Cardiac fibroblast (primary cell): ENCODE measurements around the gene MDH1B.
A peak's percentile ranks its signal among the peaks of the same experiment; 100 is the strongest.

Experiments
- DNase-seq, 2 donors: peaks; one replicate each; pipeline versions ENCODE4 v3.0.0 to v3.0.0-alpha.2; 2010; ENCODE audit warnings: low read depth in 2 of 2
- H3K4me3 ChIP-seq, 2 donors: replicated peaks in 1 of 2; 1 replicate in 1 of 2; 2 replicates in 1 of 2; pipeline ENCODE4 v1.5.1; 2011; ENCODE audit warnings: low read depth in 2 of 2, low read length in 2 of 2, mild to moderate bottlenecking in 2 of 2, moderate library complexity in 1 of 2
- TF ChIP-seq, protein P1 (sequence below): IDR thresholded peaks from one replicate; pipeline ENCODE4 v1.5.1; 2011; ENCODE audit warnings: low read depth, mild to moderate bottlenecking, low read length, inconsistent platforms

Gene MDH1B

DNA sequence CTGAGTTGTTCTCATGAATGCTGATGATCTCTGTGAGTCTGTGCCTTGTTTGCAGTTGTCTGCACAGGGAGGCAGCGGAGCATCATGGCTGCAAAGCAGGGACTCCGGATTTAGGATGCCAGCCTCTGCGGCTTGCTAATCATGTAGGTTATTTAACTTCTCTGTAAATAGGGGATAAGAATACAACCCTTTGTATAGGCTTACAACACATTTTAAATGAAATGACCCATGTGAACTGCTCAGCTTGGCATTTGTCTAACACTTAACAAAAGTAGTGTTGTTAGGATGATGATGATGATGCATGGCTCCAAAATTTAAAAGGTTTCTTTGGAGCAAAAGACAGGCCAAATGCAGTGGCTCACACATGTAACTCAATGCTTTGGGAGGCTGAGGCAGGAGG, 66.3 kb downstream of the MDH1B start:
- H3K4me3 ChIP-seq = no peak overlapping the region
- DNase-seq = no peak
- TF ChIP-seq, protein P1, sequence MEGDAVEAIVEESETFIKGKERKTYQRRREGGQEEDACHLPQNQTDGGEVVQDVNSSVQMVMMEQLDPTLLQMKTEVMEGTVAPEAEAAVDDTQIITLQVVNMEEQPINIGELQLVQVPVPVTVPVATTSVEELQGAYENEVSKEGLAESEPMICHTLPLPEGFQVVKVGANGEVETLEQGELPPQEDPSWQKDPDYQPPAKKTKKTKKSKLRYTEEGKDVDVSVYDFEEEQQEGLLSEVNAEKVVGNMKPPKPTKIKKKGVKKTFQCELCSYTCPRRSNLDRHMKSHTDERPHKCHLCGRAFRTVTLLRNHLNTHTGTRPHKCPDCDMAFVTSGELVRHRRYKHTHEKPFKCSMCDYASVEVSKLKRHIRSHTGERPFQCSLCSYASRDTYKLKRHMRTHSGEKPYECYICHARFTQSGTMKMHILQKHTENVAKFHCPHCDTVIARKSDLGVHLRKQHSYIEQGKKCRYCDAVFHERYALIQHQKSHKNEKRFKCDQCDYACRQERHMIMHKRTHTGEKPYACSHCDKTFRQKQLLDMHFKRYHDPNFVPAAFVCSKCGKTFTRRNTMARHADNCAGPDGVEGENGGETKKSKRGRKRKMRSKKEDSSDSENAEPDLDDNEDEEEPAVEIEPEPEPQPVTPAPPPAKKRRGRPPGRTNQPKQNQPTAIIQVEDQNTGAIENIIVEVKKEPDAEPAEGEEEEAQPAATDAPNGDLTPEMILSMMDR = no peak

DNA sequence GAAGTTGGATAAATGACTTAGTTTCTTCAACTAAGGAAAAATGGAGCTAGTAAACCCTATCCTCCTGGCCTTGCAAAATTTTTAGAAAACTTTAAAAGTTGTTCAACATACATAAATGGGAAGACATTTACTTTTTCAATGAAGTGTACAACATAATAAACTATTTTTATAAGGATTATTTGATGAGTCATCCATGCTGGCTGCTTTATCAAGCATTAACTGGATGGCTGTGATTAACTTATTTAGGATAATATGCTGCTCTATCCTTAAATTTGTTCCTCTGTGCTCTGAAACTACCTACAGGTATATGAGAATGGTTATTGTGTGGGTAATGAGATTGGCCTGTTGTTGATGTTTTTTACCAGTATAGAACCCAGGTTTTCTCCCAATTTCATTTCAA, 68.2 kb downstream of the MDH1B start:
- DNase-seq = no peak
- H3K4me3 ChIP-seq = no peak overlapping the region
- TF ChIP-seq, protein P1 = no peak

DNA sequence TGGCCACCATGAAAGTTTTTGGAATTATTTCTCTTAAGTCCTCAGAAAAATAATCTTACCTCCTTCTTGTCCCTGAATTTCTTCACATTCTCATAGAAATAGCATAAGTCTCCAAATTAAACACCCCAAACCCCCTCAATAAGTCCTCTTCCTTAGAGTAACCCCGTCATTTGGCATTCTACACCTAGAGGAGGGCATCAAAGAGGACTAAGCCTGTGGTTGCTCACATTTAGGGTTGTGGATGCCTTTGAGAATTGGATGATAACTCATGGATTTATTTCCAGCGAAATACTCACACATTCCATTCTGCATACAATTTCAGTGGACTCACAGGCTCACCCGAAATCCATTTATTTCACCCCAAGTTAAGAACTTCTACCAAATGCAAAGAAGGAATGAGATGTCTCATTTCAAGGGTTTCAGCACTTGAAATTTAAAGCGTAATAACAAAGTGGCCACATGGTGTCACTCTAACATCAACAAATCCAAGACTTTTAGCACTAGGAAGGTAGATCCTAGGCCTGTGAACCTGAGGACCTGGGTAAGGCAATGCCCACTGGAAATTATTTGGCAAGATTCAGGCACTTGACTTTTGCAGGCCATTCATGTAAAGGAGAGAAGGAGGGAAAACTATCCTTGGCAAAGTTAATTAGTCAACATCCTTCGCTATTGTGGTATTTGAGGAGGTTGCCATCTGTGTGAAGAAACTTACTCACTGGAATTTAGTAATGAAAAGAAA, 71.6 kb downstream of the MDH1B start:
- peak; percentile 76 to 84 for DNase-seq
- H3K4me3 ChIP-seq = no peak overlapping the region
- TF ChIP-seq, protein P1 = peak; percentile 28

DNA sequence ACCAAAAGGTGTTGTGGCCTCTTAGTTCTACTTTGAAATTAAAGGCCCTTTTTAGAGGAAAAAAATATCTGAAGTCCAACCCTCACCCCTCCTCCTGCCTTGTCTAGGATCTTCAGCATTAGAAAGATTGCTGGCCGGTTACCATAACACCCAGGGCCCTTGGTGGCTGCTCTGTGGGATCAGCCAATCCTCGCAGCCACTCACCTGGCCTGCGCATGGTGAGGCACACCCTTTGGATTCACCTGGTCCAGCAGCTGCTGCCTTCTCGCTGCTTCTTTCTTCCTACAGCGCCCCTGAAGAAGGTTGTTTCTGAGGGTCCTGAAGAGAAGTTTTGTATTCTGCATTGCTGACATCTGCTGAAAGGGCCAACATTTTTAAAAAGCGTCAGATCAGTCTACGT, 72.2 kb downstream of the MDH1B start:
- TF ChIP-seq, protein P1 = no peak
- H3K4me3 ChIP-seq = no peak overlapping the region
- no peak for DNase-seq

DNA sequence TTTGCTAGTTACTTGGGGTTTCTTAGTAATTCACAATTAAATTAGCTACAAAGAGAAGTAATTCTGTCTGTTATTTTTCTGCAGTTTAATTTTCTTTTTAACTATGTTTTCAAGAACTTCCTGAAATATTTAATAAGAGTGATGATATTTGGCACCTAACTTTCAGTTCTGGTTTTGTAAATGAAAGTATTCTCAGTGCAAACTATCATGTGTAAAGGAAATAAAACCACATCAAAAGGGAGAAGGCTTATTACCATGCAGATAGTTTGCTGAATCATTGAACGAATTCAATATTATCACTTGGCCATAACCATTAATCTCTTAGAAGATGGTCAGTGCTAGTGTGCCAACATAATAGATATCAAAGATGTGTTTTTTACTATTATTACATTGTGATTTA, 76.1 kb downstream of the MDH1B start:
- TF ChIP-seq, protein P1 = no peak
- H3K4me3 ChIP-seq = no peak overlapping the region
- DNase-seq = no peak

DNA sequence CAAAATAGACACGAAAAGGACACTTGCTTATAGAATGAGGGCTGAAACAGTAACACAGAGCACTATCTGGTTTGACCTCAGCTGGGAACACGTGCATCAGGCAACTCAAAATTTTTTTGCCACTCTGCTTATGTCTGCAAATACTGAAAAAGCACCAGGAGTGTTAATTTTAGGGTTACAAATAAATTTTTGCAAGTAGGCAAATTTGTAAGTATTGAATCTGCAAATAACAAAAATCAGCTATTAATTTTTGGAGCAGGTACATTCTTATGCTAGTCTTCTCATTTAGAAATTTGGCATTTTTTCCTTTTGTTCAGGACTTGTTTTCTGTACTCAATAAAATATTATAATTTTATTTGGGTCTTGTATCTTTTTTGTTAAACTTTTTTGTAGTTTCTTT, 76.7 kb downstream of the MDH1B start:
- no peak overlapping the region for H3K4me3 ChIP-seq
- DNase-seq = no peak
- TF ChIP-seq, protein P1 = no peak
